HL-60 (cell line): ENCODE measurements around the gene LCE7A.

Experiments
- DNase-seq, 2 experiments: peaks; one replicate each; pipeline ENCODE4 v3.0.0-alpha.2; 2010 to 2020; ENCODE audit warnings: low read depth in 1 of 2, low spot score in 1 of 2
- H3K27ac ChIP-seq: fragments of 250-450 bp; sonication (Bioruptor Pico); replicated peaks from 2 replicates; pipeline ENCODE4 v1.5.1; 2020; ENCODE audit warnings: mild to moderate bottlenecking, moderate library complexity
- H3K27me3 ChIP-seq: fragments of 250-450 bp; sonication (Bioruptor Pico); 2 replicates; pipeline ENCODE4 v1.5.1; 2021; ENCODE audit warnings: mild to moderate bottlenecking, moderate library complexity; ENCODE audit not compliant: insufficient read depth, poor library complexity, severe bottlenecking
- H3K4me3 ChIP-seq: replicated peaks from 2 replicates; pipeline ENCODE4 v1.5.1; 2011; ENCODE audit warnings: mild to moderate bottlenecking, control low read depth, low read length; ENCODE audit not compliant: insufficient read depth
- GABPA ChIP-seq: IDR thresholded peaks from 2 replicates; pipeline ENCODE4 v1.6.1; 2012; ENCODE audit warnings: low read depth
- POLR2AphosphoS5 ChIP-seq: IDR thresholded peaks from 2 replicates; pipeline ENCODE4 v1.6.1; 2012; ENCODE audit warnings: low read depth
- SPI1 ChIP-seq: IDR thresholded peaks from 2 replicates; pipeline ENCODE4 v1.6.1; 2012; ENCODE audit warnings: low read depth, mild to moderate bottlenecking, borderline replicate concordance
- TF ChIP-seq, protein P1 (sequence below): IDR thresholded peaks from 2 replicates; pipeline ENCODE4 v1.6.1; 2012; ENCODE audit warnings: low read depth; ENCODE audit not compliant: insufficient replicate concordance
- TF ChIP-seq, protein P2 (sequence below): IDR thresholded peaks from one replicate; pipeline ENCODE4 v1.5.1; 2011; ENCODE audit warnings: low read length, control low read depth, inconsistent platforms; ENCODE audit not compliant: insufficient read depth

Gene LCE7A

DNA sequence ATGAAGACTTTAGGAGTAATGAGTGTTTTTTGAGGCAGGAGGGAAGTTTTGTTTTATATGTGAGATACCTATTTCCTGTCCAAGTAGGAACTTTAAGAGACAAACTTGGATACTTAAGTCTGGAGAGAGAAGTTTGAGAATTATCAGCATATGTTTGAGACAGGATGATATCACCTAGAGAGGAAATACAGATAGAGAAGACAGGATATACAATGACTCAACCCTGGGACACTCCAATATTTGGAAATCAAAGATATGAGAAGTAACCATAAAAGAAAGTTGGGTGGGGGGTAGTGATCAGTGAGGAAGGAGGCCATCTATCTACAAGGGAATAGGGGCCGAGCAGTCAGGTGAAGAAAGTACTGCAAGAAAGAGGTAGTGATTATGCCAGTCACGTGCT is 6.5 kb downstream of the LCE7A start:
- no peak for DNase-seq
- Histone ChIP-seq H3K4me3 (no peak overlapping the region), H3K27ac (no peak overlapping the region), H3K27me3 (peaks cover 5% of the 10 kb centered on the region)
- TF ChIP-seq, protein P1, sequence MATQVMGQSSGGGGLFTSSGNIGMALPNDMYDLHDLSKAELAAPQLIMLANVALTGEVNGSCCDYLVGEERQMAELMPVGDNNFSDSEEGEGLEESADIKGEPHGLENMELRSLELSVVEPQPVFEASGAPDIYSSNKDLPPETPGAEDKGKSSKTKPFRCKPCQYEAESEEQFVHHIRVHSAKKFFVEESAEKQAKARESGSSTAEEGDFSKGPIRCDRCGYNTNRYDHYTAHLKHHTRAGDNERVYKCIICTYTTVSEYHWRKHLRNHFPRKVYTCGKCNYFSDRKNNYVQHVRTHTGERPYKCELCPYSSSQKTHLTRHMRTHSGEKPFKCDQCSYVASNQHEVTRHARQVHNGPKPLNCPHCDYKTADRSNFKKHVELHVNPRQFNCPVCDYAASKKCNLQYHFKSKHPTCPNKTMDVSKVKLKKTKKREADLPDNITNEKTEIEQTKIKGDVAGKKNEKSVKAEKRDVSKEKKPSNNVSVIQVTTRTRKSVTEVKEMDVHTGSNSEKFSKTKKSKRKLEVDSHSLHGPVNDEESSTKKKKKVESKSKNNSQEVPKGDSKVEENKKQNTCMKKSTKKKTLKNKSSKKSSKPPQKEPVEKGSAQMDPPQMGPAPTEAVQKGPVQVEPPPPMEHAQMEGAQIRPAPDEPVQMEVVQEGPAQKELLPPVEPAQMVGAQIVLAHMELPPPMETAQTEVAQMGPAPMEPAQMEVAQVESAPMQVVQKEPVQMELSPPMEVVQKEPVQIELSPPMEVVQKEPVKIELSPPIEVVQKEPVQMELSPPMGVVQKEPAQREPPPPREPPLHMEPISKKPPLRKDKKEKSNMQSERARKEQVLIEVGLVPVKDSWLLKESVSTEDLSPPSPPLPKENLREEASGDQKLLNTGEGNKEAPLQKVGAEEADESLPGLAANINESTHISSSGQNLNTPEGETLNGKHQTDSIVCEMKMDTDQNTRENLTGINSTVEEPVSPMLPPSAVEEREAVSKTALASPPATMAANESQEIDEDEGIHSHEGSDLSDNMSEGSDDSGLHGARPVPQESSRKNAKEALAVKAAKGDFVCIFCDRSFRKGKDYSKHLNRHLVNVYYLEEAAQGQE = no peak
- no peak for TF ChIP-seq POLR2AphosphoS5
- no peak for TF ChIP-seq GABPA
- TF ChIP-seq SPI1 = no peak
- TF ChIP-seq, protein P2, sequence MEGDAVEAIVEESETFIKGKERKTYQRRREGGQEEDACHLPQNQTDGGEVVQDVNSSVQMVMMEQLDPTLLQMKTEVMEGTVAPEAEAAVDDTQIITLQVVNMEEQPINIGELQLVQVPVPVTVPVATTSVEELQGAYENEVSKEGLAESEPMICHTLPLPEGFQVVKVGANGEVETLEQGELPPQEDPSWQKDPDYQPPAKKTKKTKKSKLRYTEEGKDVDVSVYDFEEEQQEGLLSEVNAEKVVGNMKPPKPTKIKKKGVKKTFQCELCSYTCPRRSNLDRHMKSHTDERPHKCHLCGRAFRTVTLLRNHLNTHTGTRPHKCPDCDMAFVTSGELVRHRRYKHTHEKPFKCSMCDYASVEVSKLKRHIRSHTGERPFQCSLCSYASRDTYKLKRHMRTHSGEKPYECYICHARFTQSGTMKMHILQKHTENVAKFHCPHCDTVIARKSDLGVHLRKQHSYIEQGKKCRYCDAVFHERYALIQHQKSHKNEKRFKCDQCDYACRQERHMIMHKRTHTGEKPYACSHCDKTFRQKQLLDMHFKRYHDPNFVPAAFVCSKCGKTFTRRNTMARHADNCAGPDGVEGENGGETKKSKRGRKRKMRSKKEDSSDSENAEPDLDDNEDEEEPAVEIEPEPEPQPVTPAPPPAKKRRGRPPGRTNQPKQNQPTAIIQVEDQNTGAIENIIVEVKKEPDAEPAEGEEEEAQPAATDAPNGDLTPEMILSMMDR = no peak

DNA sequence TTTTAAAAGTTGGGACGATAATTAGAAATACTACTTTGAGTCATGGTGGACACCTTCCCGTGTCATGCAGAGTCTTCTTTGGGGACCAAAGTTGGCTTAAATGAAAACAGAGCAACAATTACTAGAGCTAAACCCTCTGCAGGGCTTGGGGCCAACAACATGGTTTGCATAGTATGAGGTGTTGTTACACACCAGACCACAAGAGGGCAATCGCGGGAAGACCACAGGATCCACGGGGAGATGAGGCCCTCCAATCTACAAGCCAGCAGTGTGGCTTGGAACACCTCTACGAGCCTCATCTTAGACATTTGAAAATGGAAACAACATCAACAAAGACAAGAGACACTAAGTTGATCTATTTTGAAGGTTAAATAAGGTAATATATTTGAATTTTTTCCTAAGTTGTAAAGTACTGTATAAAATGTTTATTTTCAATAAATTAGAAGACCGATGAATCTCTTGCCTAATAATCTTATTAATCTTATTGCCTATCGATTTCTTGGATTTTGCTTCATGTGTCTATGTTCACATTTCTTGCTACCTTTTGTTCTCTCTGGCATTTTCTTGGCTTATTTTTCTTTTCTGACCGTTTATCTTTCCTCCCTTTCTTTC is 10.1 kb downstream of the LCE7A start:
- Histone ChIP-seq H3K27ac (no peak overlapping the region), H3K4me3 (no peak overlapping the region), H3K27me3 (no peaks in the 10 kb centered on the region)
- no peak for TF ChIP-seq GABPA
- TF ChIP-seq, protein P2 = peak; percentile 51
- peak; percentile 32 to 65 for DNase-seq

DNA sequence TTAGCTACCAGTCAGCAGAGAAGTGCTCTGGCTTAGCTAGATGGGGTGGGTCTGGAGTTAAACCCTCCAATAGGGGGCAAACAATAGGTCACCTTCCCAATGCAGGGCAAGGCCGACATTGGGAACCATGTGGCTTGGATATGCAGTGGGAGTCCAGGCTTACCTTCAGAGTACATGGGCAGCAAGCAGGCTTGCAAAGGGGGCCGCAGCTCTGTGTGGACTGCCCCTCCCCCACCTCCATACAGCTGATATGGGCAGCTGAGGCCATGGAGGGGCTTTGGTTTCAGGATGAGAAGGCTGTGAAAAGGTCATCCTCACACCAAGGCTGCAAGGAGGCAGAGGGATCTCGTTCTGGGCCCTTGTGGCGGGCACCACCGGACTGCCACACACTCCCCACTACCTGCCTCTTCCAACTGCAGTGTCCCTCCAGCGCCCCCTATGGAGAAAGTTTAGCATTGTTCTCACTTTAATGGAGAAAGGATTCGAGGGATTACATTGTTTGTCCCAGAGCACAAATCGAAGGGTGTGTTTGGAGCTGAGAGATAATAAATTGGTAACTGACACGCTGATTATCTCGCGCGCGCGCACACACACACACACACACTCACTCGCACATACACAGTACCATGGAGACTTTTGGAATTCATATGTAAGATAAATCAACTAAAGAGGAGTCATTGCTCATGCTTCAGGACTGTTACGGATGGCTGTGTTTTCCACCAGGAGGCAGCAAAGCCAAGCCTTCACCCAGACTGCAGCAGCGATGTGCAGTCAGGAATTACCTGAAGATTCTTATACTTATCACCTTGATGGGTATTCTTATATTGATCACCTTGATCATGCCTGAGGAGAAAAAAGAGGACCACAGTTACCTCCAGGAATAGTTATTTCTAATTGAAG is 11.3 kb downstream of the LCE7A start:
- no peaks in the 10 kb centered on the region for H3K27me3 ChIP-seq
- peak in 1 of 2 experiments; percentile 21 for DNase-seq
- no peak overlapping the region for H3K27ac ChIP-seq
- TF ChIP-seq, protein P2 = peak; percentile 3
- no peak for TF ChIP-seq POLR2AphosphoS5
- H3K4me3 ChIP-seq = no peak overlapping the region

DNA sequence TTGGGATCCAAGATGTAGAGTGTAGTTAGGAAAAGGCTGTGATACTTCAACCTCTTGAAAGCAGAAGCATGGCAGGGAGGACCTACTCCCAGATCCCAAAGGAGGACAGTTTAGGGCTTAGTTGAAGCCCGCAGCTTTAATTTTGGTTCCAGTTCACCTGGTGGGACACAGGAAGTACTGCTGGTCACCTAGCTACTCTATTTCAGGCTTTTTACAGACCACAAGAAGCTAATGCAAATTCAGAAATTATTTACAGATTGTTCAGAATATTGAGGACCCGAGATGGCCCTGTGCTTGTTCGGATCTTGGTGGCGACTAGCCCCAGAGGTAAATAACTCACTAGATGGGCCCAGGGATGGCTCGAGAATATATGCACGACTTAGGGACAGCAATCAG is 11.9 kb downstream of the LCE7A start:
- no peak for DNase-seq
- H3K4me3 ChIP-seq = no peak overlapping the region
- peaks cover 2% of the 10 kb centered on the region for H3K27me3 ChIP-seq
- no peak for TF ChIP-seq SPI1
- TF ChIP-seq, protein P1 = no peak
- no peak for TF ChIP-seq POLR2AphosphoS5
- no peak for TF ChIP-seq GABPA
- TF ChIP-seq, protein P2 = no peak
- no peak overlapping the region for H3K27ac ChIP-seq
